Activated CD8-positive, alpha-beta T cell treated with anti-CD3 and anti-CD28 coated beads for 36 hours (primary cell): ENCODE results near the gene CCDC40. TPM values are rescaled to one million over a fixed set of nuclear protein-coding genes. Genes with fewer than 3 reads are reported as not detected.

Experiments
- ATAC-seq: fragments of 200-7000 bp; cut with Tn5 transposase; one replicate; pipeline ENCODE4 v1.10.0; 2021; ENCODE audit warnings: mild to moderate bottlenecking, moderate library complexity
- CTCF ChIA-PET: fragments of 350-600 bp; sonication (Branson Sonifier 250); formaldehyde crosslinking; loops from one replicate; lab custom pipeline; 2021; ENCODE audit warnings: antibody characterized with exemption; lab: Charles Lee
- POLR2A ChIA-PET: fragments of 350-600 bp; sonication (Branson Sonifier 250); formaldehyde crosslinking; loops from one replicate; lab custom pipeline; 2021; ENCODE audit warnings: antibody characterized with exemption; lab: Charles Lee
- DNase-seq: peaks from one replicate; pipeline ENCODE4 v3.0.0-alpha.2; 2020
- H3K27ac Mint-ChIP-seq: one replicate; pipeline ENCODE4 v1.8.0; 2021; ENCODE audit warnings: mild to moderate bottlenecking, mixed read lengths
- H3K27me3 Mint-ChIP-seq: one replicate; pipeline ENCODE4 v1.8.0; 2021; ENCODE audit warnings: mixed read lengths
- H3K36me3 Mint-ChIP-seq: one replicate; pipeline ENCODE4 v1.8.0; 2021; ENCODE audit warnings: low read depth, mixed read lengths
- H3K4me1 Mint-ChIP-seq: one replicate; pipeline ENCODE4 v1.8.0; 2021; ENCODE audit warnings: low read depth, mixed read lengths
- H3K4me3 Mint-ChIP-seq: one replicate; pipeline ENCODE4 v1.8.0; 2021; ENCODE audit warnings: mild to moderate bottlenecking, moderate library complexity, mixed read lengths
- H3K9me3 Mint-ChIP-seq: one replicate; pipeline ENCODE4 v1.8.0; 2021; ENCODE audit warnings: mixed read lengths
- CTCF ChIP-seq: fragments of 200-600 bp; IDR thresholded peaks from one replicate; pipeline ENCODE4 v1.8.0; 2022; ENCODE audit warnings: antibody characterized with exemption, mild to moderate bottlenecking
- intact Hi-C: fragments of 100-400 bp; cut with micrococcal nuclease; formaldehyde crosslinking; loops from one replicate; pipeline ENCODE4 v1.10.0; 2022
- total RNA-seq, 2 experiments: library from RNA; stranded (reverse); gene quantifications; one replicate each; pipeline ENCODE4 v1.2.3, GENCODE V29; 2021

The CCDC40 gene
- total RNA-seq, 2 experiments from 2014 or later, result 0.54 to 0.79 TPM

DNA sequence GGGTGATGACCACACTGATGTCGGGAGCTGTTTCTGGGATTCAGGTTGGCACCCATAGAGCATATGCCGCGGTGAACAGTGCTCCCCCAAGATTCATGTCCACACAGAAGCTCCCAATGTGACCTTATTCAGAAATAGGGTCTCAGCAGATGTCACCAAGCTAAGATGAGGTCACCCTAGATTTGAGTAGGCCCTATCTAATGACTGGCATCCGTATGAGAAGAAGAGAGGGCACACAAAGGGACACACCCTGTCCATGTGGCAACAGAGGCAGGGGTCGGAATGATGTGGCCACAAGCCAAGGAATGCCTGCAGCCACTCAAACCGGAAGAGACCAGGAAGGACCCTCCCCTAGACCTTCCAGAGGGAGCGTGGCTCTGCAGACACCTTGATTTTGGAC is 36.3 kb upstream of the CCDC40 start:
- CTCF ChIA-PET, result interaction anchor here (0.8 to 2.0 kb wide), 3 partner anchors 9 to 254 kb away, joined by 3 to 17 read pairs (median 3); no protein-coding TSS in a partner anchor
- Mint-ChIP-seq H3K36me3 (no peaks in the 10 kb centered on the region), H3K27me3 (no peaks in the 10 kb centered on the region), H3K27ac (no peak overlapping the region), H3K9me3 (no peaks in the 10 kb centered on the region), H3K4me1 (peaks cover 31% of the 10 kb centered on the region), H3K4me3 (no peak overlapping the region)
- POLR2A ChIA-PET, result interaction anchor here (1.5 kb wide), 1 partner anchor 9 kb away, joined by 4 read pairs; no protein-coding TSS in a partner anchor
- ATAC-seq (no peak), DNase-seq (no peak)
- no peak for TF ChIP-seq CTCF
- intact Hi-C loops, result no loop called here

DNA sequence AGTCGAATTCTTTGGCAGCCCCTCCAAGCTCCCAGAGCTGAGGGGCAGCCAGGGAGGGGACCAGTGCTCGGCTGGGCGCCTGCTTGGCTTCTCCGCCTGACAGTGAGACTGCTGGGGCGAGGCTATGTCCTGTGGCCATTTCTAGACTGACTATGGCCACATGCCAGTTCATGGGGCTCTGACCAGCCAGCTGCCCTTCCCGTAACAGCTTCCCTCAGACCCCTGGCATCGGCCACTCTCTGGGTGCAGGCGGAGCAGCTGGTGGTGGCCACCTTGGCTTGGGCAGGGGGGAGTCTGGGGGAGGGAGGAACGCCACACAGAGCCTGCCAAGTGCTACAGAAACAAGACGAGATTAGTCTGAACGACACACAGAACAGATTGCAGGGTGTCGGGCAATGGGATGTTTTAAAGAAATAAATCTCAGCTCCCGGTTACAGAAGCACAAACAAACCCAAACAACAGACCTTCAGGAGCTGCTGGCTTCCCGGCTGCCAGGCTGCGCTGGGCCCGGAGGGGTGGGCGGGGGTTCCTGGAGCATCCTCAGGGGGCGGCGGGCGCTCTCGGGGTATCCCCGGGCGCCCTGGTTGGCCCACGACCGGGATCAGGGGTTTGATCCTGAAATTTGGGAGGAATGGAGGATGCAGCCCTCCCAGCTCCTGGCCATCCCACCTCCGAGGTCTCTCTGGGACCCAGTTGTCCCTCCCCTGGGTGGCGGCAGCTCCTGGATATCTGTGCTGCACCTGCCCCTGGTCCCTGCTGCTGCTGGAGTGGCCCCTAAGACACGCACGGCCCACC is 35.3 kb upstream of the CCDC40 start:
- H3K4me3 Mint-ChIP-seq, result no peak overlapping the region
- ChIA-PET POLR2A (interaction anchor here (0.5 to 0.8 kb wide), 2 partner anchors 34 to 414 kb away, joined by 3 read pairs; partner anchors contain the start of gene ENDOV), CTCF (no interaction called here)
- no peak for DNase-seq
- no peak for TF ChIP-seq CTCF
- no peaks in the 10 kb centered on the region for H3K27me3 Mint-ChIP-seq
- H3K4me1 Mint-ChIP-seq, result peaks cover 30% of the 10 kb centered on the region
- H3K27ac Mint-ChIP-seq, result no peak overlapping the region
- H3K9me3 Mint-ChIP-seq, result no peaks in the 10 kb centered on the region
- no peaks in the 10 kb centered on the region for H3K36me3 Mint-ChIP-seq
- intact Hi-C loops, result no loop called here
- ATAC-seq, result no peak

DNA sequence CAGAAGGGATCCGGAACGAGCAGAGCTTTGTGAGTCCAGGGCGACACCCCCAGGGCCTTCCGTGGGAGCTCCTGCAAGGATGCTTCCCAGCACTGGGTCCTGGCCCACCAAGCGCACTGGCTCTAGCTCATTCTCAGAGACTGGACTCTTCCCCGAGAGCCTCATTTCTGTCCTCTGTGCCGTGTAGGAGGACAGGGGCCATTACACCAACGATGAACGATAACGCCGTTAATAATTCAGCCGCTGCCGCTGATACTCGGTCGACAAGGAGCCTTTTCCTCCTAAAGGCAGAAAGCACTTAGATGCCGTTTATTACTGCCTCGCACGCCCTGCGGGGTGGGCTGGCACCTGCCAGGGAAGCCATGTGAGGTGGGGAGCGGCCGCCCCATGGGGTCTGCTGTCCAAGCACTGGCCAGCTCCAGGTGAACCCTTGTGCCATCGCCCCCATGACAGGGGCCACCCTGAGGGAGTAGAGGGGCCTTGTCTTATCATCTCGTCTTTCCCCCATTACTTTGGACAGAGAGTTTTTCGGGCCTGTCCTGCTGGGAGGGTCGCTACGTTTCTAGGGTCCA is 34.3 kb upstream of the CCDC40 start:
- Mint-ChIP-seq H3K9me3 (no peaks in the 10 kb centered on the region), H3K27ac (no peak overlapping the region), H3K27me3 (no peaks in the 10 kb centered on the region), H3K36me3 (no peaks in the 10 kb centered on the region), H3K4me1 (peaks cover 21% of the 10 kb centered on the region), H3K4me3 (no peak overlapping the region)
- intact Hi-C loops, result no loop called here
- POLR2A ChIA-PET, result interaction anchor here (0.6 kb wide), 1 partner anchor 144 kb away, joined by 3 read pairs; no protein-coding TSS in a partner anchor
- ATAC-seq (no peak), DNase-seq (no peak)
- no peak for TF ChIP-seq CTCF
- CTCF ChIA-PET, result no interaction called here

DNA sequence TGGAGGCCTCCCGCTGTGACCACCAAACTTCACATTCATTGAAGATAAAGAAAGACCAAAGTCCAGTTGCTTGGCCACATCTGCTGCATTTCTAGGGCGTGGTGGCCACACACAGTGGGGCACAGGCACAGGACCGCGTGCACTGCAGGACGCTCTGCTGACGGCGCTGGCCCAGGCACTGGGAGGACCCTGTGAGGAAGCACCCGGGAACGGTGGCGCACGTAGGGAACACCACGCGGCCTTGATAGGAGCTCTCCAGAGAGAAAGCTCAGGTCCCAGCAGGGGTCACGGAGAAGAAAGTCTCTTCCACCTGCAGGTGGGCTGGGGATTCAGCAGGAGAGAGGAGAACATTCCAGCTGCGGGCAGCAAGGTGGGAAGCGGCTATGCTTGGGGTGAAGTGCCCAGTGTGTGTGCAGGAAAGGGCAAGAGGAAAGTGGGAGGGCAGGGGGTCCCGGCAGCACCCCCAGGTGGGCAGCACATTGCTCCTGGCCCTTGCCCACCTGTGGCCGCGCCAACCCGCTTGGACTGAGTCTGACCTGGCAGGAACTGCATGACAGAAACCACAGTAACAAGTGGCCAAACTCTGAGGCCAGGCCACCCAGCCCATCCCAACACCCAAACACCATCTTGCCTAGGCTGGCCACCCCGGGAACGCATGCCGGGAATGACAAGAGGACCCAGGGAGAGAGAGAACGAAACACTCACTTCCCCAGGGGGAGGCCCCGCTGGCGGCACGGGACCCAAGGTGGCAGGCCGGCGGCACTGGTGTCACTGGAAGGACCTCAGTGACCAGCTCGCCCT is 33.6 kb upstream of the CCDC40 start:
- Mint-ChIP-seq H3K27ac (no peak overlapping the region), H3K4me3 (no peak overlapping the region), H3K27me3 (no peaks in the 10 kb centered on the region), H3K9me3 (no peaks in the 10 kb centered on the region), H3K36me3 (no peaks in the 10 kb centered on the region), H3K4me1 (peaks cover 14% of the 10 kb centered on the region)
- TF ChIP-seq CTCF, result no peak
- POLR2A ChIA-PET, result no interaction called here
- intact Hi-C loops, result no loop called here
- no peak for ATAC-seq
- DNase-seq, result no peak
- CTCF ChIA-PET, result interaction anchor here (6.7 kb wide), 1 partner anchor 11 kb away, joined by 67 read pairs; no protein-coding TSS in a partner anchor
